ENCODE results near the gene KLHL26.
"Not testable (repeated sequence)": the region's sequence is repeated elsewhere in the genome, so short reads cannot be mapped to it uniquely, and the experiment has no call there.

KLHL26 gene

DNA sequence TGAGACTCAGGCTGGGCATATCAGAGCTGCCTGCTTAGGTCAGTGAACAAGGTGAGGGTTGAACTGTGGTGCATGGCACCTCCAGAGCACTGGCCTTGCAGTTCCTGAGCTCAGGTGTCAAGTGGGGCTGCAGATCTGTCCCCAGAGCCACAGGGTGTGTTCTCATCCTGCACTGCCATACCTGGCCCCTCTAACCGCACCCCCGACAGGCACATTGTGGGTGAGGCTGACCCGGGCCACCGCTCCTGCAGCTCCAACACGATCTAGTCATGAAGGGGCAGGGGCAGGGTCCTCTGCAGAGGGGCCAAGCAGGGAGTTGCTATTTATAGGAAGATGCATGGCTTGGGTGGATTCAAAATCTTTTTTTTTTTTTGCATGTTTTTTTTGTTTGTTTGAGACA lies 30.0 kb downstream of the KLHL26 start:
- FAIRE-seq: no peak

DNA sequence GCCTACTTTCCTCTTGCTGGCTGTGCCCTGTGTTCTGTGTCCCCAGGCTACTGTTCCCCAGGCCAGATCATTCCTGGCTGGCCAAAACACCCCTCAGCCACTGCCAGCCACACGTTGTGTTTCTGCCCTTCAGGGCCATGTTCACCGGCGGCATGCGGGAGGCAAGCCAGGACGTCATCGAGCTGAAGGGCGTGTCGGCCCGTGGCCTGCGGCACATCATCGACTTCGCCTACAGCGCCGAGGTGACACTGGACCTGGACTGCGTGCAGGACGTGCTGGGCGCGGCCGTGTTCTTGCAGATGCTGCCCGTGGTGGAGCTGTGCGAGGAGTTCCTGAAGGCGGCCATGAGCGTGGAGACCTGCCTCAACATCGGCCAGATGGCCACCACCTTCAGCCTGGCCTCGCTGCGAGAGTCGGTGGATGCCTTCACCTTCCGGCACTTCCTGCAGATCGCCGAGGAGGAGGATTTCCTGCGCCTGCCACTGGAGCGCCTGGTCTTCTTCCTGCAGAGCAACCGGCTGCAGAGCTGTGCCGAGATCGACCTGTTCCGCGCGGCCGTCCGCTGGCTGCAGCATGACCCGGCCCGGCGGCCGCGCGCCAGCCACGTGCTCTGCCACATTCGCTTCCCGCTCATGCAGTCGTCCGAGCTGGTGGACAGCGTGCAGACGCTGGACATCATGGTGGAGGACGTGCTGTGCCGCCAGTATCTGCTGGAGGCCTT lies 30.9 kb downstream of the KLHL26 start:
- no peak for FAIRE-seq

DNA sequence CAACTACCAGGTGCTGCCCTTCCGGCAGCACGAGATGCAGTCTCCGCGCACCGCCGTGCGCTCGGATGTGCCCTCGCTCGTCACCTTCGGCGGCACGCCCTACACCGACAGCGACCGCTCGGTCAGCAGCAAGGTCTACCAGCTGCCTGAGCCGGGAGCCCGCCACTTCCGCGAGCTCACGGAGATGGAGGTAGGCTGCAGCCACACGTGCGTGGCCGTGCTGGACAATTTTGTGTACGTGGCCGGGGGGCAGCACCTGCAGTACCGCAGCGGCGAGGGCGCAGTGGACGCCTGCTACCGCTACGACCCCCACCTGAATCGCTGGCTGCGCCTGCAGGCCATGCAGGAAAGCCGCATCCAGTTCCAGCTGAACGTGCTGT lies 31.4 kb downstream of the KLHL26 start:
- FAIRE-seq: no peak

DNA sequence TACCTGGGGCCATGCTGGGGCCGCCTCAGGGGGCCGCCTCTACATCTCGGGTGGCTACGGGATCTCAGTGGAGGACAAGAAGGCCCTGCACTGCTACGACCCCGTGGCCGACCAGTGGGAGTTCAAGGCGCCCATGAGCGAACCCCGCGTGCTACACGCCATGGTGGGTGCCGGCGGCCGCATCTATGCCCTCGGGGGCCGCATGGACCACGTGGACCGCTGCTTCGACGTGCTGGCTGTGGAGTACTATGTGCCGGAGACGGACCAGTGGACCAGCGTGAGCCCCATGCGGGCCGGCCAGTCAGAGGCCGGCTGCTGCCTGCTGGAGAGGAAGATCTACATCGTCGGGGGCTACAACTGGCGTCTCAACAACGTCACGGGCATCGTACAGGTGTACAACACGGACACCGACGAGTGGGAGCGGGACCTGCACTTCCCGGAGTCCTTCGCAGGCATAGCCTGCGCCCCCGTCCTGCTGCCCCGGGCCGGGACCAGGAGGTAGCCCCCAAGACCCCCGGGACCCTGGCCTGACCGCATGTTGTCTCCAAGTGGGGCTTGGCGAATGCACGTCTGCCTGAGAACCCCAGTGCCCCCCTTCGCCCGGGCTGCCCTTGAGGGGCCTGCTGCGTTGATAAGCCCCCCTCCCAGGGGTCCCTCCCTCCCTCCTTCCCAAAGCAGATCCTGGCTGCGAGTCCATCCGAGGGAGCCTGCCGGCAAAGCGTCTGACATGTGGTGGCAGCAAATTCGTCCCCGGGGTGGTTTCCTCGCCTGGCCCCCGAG lies 32.1 kb downstream of the KLHL26 start:
- no peak for FAIRE-seq

DNA sequence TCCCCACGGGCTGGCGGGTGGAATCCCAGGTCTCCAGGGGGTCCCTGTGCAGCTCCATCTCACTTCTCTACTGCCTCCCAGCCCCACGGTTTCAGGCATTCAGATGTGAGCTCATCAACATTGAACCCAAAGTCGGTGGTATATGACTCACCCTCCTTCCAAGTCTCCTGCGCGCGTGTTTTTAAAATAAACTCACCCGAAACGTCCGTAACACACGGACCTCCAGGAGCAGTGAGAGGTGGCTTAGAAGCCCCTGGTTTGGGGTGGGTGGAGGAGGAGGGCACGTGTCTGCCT lies 32.6 kb downstream of the KLHL26 start:
- FAIRE-seq: no peak

DNA sequence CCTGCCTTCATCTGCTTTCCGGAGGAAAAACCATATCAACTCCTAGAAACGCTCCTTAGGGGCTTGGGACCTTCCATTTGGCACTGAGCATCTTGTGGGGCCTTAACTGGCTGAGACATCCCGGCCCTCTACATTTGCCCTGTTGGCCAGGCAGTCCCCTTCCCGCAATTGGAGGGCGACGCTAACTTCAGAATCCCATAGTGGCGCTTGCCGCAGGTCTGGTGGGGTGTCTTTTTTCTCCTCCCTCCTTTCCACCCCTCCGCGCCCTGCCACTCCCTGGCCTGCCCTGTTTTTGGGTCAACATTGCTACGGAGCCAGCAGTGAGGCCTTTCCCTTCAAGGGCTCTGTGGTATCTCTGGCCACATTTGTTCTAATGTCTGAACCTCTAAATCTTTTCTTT lies 33.1 kb downstream of the KLHL26 start:
- FAIRE-seq: no peak

DNA sequence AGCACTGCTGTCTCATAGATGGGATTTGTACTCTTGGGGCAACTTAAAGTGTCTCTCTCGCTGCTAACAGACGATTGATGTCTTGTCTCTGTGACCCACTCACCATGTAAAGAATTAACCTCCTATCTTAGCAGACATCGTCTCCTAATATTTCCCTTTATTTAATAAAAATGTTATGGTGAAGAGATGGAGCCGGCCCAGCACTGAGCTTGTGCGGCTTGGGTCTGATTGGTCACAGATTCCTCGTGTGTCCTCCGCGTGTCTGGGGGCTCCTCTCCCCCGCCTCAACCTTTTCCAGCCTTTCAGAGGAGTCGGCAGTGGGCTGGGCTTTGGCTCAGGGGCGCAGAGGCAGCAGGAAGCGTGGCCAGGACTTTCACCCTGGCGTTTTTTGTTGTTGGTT lies 33.5 kb downstream of the KLHL26 start:
- no peak for FAIRE-seq

DNA sequence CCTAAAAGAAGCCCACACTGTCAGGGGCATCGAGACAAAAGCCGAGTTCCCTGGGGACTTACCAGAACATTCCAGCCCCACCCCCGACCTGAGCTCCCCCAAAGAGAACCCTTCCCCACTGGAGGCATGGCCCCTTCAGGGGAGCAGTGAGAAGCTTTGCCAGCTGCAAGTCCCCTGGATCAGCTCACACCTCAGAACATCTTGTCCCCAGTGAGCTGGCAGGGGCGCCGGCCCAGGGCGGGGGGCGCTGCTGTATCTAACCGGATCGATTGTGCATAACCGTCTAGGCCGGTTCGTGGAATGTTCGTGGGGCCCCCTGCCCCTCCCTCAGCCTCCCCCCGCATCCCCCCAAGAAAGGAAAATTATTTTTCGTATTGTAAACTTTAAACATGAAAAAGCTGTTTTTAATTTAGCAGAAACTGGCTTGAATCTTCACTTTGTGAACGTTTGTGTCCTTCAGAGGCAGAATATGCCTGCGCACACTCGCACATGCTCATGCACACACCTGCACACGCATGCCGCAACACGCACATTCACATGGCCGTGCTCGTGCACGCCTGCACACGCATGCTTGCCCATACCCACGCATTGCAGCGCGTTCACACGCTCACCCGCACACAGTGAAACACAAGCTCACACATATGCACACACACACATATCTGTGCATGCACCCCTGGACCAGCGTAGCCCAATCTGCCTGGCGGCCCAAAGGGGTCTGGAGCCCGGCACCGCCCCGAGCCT lies 34.6 kb downstream of the KLHL26 start:
- FAIRE-seq: no peak

DNA sequence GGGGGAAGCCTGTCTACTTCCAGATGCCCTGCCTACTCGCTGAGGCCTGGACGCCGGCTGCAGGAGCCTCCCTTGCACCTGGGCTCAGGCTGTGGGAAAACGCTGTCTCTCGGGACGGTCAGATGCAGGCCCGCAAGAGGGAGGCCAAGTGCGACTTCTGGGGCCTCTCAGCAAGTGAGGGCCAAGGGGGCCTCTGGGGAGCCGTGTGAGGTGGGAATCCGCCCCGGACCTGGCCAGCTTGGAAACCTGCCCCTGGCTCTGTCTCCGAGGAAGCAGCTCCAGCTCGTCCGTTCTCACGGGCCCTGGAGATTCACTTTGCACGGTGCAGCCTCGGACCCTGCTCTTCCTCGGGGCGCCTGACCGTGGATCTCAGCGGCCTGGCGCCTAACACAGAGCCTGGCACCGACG lies 35.2 kb downstream of the KLHL26 start:
- no peak for FAIRE-seq

DNA sequence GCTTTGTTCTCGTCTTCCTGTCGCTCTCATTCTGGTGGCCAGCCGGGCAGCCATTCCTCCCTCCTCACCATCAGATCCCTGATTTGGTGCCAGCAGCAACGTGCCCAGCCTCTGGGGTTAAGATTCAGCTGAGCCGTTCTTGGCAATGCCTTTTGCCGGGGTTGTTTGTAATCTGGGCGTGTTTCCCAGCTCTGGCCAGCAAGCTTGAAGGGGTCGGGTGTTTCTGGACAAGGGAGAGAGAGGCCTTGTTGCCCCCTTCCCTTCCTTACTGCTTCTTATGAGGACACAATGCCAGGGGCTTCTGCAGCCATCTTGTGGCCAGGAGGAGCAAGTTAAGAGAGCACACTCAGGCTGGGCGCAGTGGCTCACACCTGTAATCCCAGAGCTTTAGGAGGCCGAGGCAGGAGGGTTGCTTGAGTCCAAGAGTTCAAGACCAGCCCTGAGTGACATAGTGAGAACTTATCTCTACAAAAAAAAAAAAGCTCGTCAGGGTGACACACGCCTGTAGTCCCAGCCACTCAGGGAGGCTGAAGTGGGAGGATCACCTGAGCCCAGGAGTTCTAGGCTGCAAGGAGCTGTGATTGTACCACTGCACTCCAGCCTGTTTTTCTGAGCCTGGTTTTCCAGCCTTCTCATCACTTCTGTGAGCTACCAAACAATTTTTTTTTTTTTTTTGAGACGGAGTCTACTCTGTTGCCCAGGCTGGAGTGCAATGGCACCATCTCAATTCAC lies 35.9 kb downstream of the KLHL26 start:
- no peak for FAIRE-seq

DNA sequence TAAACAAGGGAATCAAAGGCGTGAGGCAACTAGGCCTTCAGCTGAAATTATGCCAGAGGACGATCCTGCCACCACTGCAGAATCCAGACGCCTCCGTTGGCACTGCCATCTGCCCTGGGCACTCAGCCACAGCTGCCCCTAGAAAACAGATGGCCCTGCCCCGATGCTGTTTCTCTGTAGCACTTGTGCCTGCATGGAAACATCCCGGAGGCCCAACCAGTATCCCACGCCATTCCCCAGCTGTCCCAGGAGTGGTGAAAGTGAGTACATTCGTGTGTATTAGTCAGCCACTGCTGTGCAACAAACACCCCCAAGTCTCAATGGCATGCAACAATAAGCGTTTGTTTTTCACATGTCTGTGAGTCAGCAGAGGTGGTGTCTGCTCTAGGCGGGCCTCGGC lies 37.8 kb downstream of the KLHL26 start:
- no peak for FAIRE-seq

DNA sequence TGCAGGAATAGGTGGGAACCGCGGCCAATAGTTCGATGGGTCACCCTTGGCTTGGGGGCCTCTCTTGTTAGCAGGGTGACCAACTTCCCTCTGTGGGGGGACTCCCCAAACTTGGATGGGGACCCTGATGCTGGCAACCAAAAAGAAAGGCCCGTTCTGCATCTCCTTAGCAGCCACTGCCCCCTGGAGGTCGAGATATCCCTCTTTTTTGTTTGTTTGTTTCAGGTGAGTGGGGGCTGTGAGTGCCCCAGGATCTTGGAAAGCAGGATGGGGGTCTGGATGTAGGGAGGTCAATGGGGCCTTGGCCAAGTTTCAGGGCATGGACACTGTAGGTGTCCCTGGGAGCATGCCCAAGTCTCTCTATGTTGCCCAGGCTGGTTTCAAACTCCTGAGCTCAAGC lies 39.0 kb downstream of the KLHL26 start:
- FAIRE-seq: no peak

DNA sequence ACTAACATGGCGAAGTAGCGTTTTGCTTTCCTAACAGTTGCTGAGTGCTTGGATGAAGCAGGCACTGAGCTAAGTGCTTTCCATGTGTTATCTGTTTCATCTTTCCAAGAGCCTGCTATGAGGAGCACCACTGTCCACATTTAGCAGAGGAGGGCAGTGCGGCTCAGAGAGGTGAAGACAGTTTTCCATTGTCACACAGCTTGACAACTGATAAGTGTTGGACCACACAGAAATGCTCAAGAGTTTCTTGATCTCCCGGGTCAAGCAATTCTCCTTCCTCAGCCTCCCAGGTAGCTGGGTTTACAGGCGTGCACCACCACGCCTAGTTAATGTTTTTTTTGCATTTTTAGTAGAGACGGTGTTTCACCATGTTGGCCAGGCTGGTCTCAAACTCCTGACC lies 39.9 kb downstream of the KLHL26 start:
- no peak for FAIRE-seq

DNA sequence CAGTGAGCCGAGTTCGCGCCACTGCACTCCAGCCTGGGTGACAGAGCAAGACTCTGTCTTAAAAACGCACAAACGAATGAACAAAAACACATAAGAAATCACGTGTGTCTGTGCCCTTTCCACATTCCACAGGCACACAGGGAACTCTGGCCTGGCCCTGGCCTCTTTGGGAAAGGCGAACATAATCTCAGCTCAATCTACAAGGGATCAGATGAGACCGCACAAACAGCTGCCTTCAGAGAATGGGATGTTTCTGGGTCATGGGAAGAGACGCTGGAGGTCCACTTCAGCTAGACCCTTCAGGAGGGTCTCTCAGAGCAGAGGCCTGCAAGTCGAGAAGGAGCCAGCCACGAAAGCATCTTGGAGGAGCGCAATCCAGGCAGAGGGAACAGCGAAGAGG lies 40.3 kb downstream of the KLHL26 start:
- no peak for FAIRE-seq

DNA sequence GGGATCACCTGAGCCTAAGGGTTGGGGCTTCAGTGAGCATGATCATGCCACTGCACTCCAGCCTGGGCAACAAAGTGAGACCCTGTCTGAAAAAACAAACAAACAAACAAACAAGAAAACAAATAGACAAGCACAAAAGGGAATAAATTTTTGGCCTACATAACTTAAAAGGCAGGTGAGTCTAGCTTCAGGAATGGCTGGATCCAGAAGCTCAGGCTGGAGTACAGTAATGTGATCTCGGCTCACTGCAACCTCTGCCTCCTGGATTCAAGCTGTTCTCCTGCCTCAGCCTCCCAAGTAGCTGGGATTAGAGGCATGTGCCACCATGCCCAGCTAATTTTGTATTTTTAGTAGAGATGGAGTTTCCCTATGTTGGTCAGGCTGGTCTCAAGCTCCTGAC lies 43.3 kb downstream of the KLHL26 start:
- not testable (repeated sequence) for FAIRE-seq

DNA sequence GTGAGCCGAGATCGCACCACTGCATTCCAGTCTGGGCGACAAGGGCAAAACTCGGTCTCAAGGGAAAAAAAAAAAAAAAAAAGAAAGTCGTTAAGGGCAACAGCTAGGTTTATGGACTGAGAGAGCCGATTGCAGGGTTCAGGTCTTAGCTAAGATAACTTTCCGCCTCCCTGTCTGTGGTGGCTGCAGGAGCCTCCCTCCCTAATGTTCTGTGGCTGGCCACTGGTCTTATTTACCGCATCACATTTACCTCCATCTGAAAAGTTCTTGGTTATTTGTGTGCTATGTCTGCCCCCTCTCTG lies 45.9 kb downstream of the KLHL26 start:
- FAIRE-seq: no peak

DNA sequence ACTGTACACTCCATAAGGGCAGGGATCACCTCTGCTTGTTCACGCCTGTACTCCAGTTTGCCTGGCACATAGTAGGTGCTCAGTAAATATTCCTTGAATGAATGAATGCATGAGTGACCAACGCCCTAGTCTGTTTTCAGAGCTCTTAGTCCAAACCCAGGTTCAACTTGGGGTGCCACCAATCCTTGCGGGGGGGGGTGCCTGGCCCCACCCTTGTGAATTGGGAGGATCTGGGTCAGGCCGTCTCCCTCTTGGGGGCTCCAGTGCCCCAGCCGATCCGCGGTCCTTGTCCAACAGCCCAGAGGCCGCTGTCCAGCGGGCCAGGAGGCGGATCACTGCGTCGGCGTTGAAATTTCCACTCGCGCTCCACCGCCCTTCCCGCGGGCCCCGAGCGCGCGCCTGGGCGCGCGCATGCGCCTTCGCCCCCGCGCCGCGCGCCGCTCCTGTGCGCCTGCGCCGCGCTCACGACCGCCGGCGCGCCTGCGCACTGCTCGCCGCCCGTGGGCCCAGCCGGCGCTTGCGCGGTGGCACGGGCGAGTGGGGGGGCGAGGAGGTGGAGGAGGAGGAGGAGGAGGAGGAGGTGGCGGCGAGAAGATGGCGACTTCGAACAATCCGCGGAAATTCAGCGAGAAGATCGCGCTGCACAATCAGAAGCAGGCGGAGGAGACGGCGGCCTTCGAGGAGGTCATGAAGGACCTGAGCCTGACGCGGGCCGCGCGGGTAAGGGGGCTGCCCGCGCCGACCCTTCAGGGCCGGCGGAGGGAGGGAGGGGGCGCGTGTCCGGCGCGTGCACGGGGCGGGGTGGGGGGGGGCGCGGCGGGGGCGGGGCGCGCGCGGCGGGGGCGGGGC lies 46.5 kb downstream of the KLHL26 start, which contains the start of gene CRTC1:
TSS of gene CRTC1 (plus strand) at position 572 of the 849 bp plus-strand sequence. CDS start at position 595, 23 bp downstream.
- FAIRE-seq: no peak

DNA sequence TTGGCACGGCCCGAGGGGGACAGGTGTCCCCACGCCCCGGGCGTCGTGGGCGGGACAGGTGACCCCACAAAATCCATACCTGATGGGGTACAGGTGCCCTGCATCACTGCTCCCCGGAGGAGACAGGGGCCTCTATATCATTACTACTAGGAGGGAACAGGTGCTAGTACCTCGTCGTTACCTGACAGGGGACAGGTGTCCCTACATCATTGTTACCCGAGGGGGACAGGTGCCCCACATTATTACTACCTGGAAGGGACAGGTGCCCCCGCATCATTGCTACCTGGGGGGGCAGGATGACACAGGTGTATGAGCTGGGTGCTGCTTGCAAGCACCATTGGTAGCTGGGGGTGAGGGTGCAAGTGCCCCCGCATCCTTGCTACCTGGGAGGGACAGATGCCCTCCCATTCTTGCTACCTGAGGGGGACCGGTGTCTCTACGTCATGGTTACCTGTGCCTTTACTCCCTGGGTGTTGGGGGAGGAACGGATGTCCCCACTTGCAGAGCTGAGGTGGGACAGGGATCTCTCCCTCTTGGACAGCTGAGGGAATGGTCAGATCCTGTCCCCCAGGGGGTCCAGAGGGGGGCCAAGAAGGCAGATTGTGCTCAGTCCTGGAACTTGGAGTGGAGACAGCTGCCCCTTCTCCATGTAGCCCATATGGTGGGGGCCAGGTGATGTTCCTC lies 47.3 kb downstream of the KLHL26 start:
- no peak for FAIRE-seq

DNA sequence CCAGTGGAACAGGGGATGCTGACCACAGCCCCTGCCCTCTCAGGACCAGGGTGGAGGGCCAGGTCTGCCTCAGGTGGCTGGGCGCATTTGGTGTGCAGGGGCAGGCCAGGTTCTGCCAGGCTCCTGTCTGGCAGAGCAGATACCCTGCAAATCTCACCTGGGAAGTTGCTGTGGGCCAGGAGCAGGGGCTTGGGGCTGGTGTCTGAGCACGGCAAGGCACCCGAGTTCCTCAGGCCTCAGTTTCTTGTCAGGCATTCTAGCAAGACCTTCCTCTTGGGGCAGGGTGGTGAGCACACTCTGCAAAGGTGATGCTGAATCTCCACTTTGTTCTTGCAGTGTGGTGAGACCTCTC lies 47.8 kb downstream of the KLHL26 start:
- no peak for FAIRE-seq

DNA sequence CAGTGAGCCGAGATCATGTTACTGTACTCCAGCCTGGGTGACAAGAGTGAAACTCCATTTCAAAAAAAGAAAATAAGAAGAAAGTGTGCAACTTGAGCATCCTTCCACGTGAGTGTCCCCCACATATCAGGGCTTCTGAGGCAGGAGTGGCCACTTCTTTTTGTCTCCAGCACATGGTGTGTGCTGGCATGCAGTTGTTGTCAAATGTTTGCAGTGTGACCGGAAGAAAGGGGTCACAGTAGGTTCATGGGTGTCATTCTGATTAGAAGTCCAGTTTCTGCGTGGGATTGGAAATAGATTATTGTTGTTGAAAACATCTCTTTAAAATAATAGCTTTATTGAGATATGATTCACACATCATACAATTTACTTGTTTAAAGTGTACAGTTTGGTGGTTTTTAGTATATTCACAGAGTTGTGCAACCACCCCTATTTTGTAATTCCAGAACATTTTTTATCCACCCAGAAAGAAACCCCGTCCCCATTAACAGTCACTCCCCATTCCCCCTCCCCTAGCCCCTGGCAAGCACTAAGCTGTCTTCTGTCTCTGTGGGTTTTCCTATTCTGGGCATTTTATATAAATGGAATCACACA lies 48.9 kb downstream of the KLHL26 start:
- no peak for FAIRE-seq

DNA sequence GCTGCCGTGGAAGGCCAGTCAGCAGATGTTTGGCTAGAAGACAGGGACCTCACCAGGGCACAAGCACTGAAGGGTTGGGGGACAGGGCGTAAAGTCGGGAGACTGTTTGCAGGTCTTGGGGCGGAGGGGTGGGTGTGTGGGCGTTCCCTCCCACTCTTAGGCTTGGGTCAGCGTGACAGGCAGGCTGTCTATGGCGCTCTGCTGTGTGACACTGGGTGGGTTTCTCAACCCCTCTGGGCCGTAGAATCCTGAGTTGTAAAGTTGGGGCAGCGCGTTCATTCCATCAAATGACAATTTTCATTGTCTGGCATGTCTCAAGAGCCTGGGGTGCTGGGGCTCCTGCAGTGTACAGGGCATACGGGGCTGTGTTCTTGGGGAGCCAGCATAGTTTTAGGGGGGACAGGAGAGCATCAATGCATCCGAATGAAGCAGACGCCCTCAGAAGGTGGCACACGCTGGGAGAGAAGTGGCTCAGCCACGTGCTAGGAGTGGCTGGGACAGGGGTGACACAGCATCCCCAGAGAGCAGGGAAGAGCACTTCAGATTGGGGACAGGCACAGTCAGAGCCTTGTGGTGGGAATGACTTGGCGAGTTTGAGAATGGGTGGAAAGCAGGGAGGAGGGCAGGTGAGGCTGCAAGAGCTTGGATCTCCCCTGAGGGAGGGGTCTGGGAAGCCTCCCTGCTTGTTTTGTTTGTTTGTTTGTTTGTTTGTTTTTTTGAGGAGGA lies 51.1 kb downstream of the KLHL26 start:
- no peak for FAIRE-seq

All from islet of Langerhans (tissue), 1 donor.